ENCODE results near the gene GSTA4.
A peak's percentile ranks its signal among the peaks of the same experiment; 100 is the strongest.
"Not testable (repeated sequence)": the region's sequence is repeated elsewhere in the genome, so short reads cannot be mapped to it uniquely, and the experiment has no call there.

The GSTA4 gene

DNA sequence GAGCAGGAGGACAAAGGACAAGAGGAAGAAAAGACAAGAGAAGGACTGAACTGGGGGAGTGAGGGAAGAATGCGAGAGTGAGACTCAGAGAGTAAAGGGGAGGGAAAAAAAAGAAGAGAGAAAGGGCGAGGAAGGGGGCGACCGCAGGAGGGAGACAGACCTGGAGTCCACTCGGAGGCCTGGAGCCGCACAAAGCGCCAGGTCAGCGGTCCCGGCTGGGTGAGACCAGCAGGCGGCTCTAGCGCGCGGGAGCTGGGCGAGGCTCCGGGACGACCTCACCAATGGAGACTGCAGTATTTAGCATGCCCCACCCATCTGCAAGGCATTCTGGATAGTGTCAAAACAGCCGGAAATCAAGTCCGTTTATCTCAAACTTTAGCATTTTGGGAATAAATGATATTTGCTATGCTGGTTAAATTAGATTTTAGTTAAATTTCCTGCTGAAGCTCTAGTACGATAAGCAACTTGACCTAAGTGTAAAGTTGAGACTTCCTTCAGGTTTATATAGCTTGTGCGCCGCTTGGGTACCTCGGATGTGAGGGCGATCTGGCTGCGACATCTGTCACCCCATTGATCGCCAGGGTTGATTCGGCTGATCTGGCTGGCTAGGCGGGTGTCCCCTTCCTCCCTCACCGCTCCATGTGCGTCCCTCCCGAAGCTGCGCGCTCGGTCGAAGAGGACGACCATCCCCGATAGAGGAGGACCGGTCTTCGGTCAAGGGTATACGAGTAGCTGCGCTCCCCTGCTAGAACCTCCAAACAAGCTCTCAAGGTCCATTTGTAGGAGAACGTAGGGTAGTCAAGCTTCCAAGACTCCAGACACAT lies at the start of gene GSTA4:
GSTA4 (minus strand) TSS at position 196 of the 824 bp plus-strand sequence. CDS start 1,041 bp downstream, outside the sequence.
- peak within 1 kb of the TSS; percentile 42 for H2AFZ ChIP-seq (ENCODE audit: low read depth, low read length)
- H3K4me3 ChIP-seq (ENCODE audit: low read length), result peak within 1 kb of the TSS; percentile 86
- not testable (repeated sequence) for H3K4me1 ChIP-seq (ENCODE audit: insufficient read depth, low read length); H3K27me3 ChIP-seq (ENCODE audit: insufficient read depth, low read length); H3K9me3 ChIP-seq (ENCODE audit: low read length); H3K36me3 ChIP-seq (ENCODE audit: insufficient read depth, low read length)

DNA sequence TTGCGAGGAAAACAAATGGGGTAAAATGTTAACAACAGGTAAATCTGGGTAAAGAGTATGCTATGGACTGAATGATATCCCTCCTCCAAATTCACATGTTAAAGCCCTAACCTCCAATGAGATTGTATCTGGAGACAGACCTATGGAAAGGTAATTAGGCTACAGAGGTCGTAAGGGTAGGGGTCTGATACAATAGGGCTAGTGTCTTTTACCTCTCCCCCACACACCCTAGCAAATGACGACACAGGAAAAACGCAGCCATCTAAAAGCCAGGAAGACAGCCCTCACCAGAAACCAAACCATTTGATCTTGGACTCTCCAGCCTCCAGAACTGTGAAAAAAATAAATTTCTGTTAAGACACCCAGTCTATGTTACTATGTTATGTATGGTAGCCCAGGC lies 49.5 kb upstream of the GSTA4 start:
- H3K9me3 ChIP-seq (ENCODE audit: low read length), result no peaks in the 10 kb centered on the region
- no peak overlapping the region for H3K4me3 ChIP-seq (ENCODE audit: low read length)
- no peak overlapping the region for H2AFZ ChIP-seq (ENCODE audit: low read depth, low read length)
- H3K27me3 ChIP-seq (ENCODE audit: insufficient read depth, low read length), result no peaks in the 10 kb centered on the region
- peaks cover 22% of the 10 kb centered on the region for H3K36me3 ChIP-seq (ENCODE audit: insufficient read depth, low read length)
- H3K4me1 ChIP-seq (ENCODE audit: insufficient read depth, low read length), result peaks cover 20% of the 10 kb centered on the region

- Histone ChIP-seq H3K4me1 (ENCODE audit: insufficient read depth, low read length) (peaks cover 16% of the 10 kb centered on the region), H3K4me3 (ENCODE audit: low read length) (no peak overlapping the region), H3K9me3 (ENCODE audit: low read length) (no peaks in the 10 kb centered on the region), H2AFZ (ENCODE audit: low read depth, low read length) (no peak overlapping the region), H3K27me3 (ENCODE audit: insufficient read depth, low read length) (no peaks in the 10 kb centered on the region), H3K36me3 (ENCODE audit: insufficient read depth, low read length) (peaks cover 27% of the 10 kb centered on the region)
These were observed 49.0 kb upstream of the GSTA4 start for GRCh38 chr6:53044071-53044470.

DNA sequence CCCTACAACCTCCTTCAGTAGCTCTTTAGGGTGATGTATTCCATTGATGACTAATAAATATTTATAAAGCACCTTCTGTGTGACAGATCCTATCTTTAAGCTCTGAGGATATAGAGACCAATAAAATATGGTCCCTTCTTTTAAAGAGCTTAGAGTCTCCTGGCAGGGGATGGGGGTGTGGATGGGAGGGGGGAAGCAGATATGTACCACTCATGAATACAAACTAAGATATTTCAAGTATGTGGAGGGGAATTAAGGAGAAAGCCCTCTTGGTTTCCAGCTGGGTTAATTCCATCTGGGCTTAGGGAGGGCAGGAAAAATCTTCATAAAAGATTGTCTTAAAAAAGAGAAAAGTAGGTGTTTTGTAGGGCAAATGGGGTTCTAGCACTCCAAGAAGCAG lies 48.5 kb upstream of the GSTA4 start:
- Histone ChIP-seq H3K27me3 (ENCODE audit: insufficient read depth, low read length) (no peaks in the 10 kb centered on the region), H3K9me3 (ENCODE audit: low read length) (no peaks in the 10 kb centered on the region), H3K36me3 (ENCODE audit: insufficient read depth, low read length) (peaks cover 27% of the 10 kb centered on the region), H2AFZ (ENCODE audit: low read depth, low read length) (no peak overlapping the region), H3K4me3 (ENCODE audit: low read length) (no peak overlapping the region), H3K4me1 (ENCODE audit: insufficient read depth, low read length) (peaks cover 13% of the 10 kb centered on the region)

GRCh38 chr6:53042112-53042511 lies 47.0 kb upstream of the GSTA4 start:
- H3K4me3 ChIP-seq (ENCODE audit: low read length), result no peak overlapping the region
- no peaks in the 10 kb centered on the region for H3K9me3 ChIP-seq (ENCODE audit: low read length)
- H3K36me3 ChIP-seq (ENCODE audit: insufficient read depth, low read length), result peaks cover 30% of the 10 kb centered on the region
- no peaks in the 10 kb centered on the region for H3K27me3 ChIP-seq (ENCODE audit: insufficient read depth, low read length)
- H2AFZ ChIP-seq (ENCODE audit: low read depth, low read length), result no peak overlapping the region
- H3K4me1 ChIP-seq (ENCODE audit: insufficient read depth, low read length), result peaks cover 13% of the 10 kb centered on the region

GRCh38 chr6:53041356-53041755 lies 46.3 kb upstream of the GSTA4 start:
- peaks cover 13% of the 10 kb centered on the region for H3K4me1 ChIP-seq (ENCODE audit: insufficient read depth, low read length)
- H3K36me3 ChIP-seq (ENCODE audit: insufficient read depth, low read length), result peaks cover 32% of the 10 kb centered on the region
- no peaks in the 10 kb centered on the region for H3K27me3 ChIP-seq (ENCODE audit: insufficient read depth, low read length)
- no peak overlapping the region for H3K4me3 ChIP-seq (ENCODE audit: low read length)
- no peaks in the 10 kb centered on the region for H3K9me3 ChIP-seq (ENCODE audit: low read length)
- no peak overlapping the region for H2AFZ ChIP-seq (ENCODE audit: low read depth, low read length)

- no peak overlapping the region for H3K4me3 ChIP-seq (ENCODE audit: low read length)
- no peak overlapping the region for H2AFZ ChIP-seq (ENCODE audit: low read depth, low read length)
- no peaks in the 10 kb centered on the region for H3K27me3 ChIP-seq (ENCODE audit: insufficient read depth, low read length)
- H3K4me1 ChIP-seq (ENCODE audit: insufficient read depth, low read length), result peaks cover 4% of the 10 kb centered on the region
- H3K9me3 ChIP-seq (ENCODE audit: low read length), result no peaks in the 10 kb centered on the region
- peaks cover 51% of the 10 kb centered on the region for H3K36me3 ChIP-seq (ENCODE audit: insufficient read depth, low read length)
These were observed 43.5 kb upstream of the GSTA4 start for GRCh38 chr6:53038596-53038995.

DNA sequence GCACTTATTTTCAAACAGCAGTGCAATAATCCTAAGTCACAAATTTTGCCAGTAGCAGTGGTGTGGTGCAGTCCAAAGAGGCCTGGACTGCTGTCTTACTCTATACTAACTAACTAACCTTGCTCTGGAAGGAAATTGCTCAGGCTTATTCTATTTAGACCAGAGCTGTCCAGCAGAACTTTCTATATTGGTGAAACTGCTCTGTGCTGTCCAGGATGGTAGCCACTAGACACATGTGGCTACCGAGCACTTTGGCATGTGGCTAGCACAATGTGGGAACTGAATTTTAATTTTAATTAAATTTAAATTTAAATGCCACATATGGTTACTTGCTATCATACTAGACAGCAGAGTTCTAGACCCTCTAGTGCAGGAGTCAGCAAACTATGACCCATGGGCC lies 43.1 kb upstream of the GSTA4 start:
- Histone ChIP-seq H3K4me3 (ENCODE audit: low read length) (no peak overlapping the region), H3K9me3 (ENCODE audit: low read length) (no peaks in the 10 kb centered on the region), H3K27me3 (ENCODE audit: insufficient read depth, low read length) (no peaks in the 10 kb centered on the region), H3K4me1 (ENCODE audit: insufficient read depth, low read length) (no peaks in the 10 kb centered on the region), H2AFZ (ENCODE audit: low read depth, low read length) (no peak overlapping the region), H3K36me3 (ENCODE audit: insufficient read depth, low read length) (peaks cover 54% of the 10 kb centered on the region)

DNA sequence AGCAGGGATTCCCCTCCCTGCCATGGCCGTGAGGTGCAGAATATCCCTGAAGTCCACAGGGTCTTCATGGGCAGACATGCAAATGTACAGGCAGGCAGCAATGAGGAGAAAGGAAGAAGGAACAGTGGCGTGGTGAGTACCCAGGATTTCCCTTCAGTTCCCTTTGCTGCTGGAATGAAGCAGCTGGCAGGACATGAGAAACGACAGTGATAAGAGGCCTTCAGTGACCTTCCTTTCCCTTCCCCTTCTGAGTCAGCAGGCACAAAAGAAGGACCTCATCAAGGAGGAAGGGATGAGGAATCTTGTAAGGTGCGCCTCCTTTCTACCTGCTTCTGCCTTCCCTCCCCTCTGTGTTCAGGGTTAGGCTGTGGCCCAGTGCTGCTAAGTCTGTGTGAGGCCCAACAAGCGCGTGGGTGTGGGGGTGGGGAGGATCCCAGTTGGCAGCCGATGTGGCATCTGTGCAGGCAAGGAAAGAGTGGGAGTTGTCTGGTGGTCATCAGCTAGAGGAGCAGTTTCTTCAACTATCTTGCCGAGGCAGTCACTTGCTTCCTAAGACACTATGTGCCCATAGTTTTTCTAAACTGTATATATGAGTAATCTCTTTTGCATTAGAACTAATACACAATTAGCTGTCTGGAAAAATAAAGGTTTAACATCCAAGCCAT lies 40.6 kb upstream of the GSTA4 start:
- H2AFZ ChIP-seq (ENCODE audit: low read depth, low read length), result no peak overlapping the region
- no peaks in the 10 kb centered on the region for H3K27me3 ChIP-seq (ENCODE audit: insufficient read depth, low read length)
- peaks cover 56% of the 10 kb centered on the region for H3K36me3 ChIP-seq (ENCODE audit: insufficient read depth, low read length)
- H3K9me3 ChIP-seq (ENCODE audit: low read length), result no peaks in the 10 kb centered on the region
- no peaks in the 10 kb centered on the region for H3K4me1 ChIP-seq (ENCODE audit: insufficient read depth, low read length)
- no peak overlapping the region for H3K4me3 ChIP-seq (ENCODE audit: low read length)

DNA sequence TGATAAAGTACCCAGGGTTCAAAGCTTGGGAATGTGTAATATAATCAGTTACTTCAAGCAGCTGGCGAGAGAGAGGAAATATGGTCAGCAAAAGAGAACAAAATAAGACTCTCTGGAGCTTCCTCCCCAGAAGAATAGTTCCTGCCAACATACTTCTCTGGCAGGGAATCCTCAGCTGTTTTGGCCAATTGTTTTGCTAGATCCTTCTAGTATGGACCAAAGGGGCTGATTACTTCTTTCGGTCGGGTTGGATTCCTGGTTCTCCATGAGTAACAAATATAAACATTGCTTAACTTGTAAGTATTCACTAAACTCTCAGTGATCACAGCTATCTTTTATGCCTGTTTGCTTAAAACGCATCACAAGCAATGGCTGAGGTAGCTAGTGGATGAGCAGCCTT lies 38.7 kb upstream of the GSTA4 start:
- H2AFZ ChIP-seq (ENCODE audit: low read depth, low read length), result no peak overlapping the region
- H3K9me3 ChIP-seq (ENCODE audit: low read length), result no peaks in the 10 kb centered on the region
- no peak overlapping the region for H3K4me3 ChIP-seq (ENCODE audit: low read length)
- peaks cover 50% of the 10 kb centered on the region for H3K36me3 ChIP-seq (ENCODE audit: insufficient read depth, low read length)
- H3K27me3 ChIP-seq (ENCODE audit: insufficient read depth, low read length), result no peaks in the 10 kb centered on the region
- no peaks in the 10 kb centered on the region for H3K4me1 ChIP-seq (ENCODE audit: insufficient read depth, low read length)

DNA sequence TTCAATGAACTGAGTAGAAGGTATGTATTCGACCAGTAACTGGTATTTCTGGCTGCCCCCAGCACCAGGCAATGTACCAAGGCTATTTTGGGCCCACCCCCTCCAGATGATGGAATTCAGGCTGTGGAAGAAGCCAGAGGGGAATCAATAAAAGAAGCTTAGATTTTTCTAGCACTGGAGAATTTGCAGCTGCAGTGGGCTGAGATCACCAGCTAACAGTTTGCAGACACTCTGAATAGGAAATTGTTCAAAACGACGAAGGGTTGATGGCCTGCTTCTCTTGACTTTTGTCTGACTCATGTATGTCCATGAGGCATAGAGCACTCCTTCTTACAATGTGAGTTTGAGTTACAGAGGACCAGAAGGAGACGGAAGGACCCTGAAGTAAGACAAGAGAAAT lies 37.8 kb upstream of the GSTA4 start:
- Histone ChIP-seq H3K27me3 (ENCODE audit: insufficient read depth, low read length) (no peaks in the 10 kb centered on the region), H3K4me3 (ENCODE audit: low read length) (no peak overlapping the region), H3K4me1 (ENCODE audit: insufficient read depth, low read length) (no peaks in the 10 kb centered on the region), H3K36me3 (ENCODE audit: insufficient read depth, low read length) (peaks cover 58% of the 10 kb centered on the region), H3K9me3 (ENCODE audit: low read length) (no peaks in the 10 kb centered on the region), H2AFZ (ENCODE audit: low read depth, low read length) (no peak overlapping the region)

GRCh38 chr6:53031281-53031680 lies 36.2 kb upstream of the GSTA4 start:
- H3K9me3 ChIP-seq (ENCODE audit: low read length), result no peaks in the 10 kb centered on the region
- no peak overlapping the region for H2AFZ ChIP-seq (ENCODE audit: low read depth, low read length)
- H3K27me3 ChIP-seq (ENCODE audit: insufficient read depth, low read length), result no peaks in the 10 kb centered on the region
- no peak overlapping the region for H3K4me3 ChIP-seq (ENCODE audit: low read length)
- peaks cover 65% of the 10 kb centered on the region for H3K36me3 ChIP-seq (ENCODE audit: insufficient read depth, low read length)
- H3K4me1 ChIP-seq (ENCODE audit: insufficient read depth, low read length), result no peaks in the 10 kb centered on the region

DNA sequence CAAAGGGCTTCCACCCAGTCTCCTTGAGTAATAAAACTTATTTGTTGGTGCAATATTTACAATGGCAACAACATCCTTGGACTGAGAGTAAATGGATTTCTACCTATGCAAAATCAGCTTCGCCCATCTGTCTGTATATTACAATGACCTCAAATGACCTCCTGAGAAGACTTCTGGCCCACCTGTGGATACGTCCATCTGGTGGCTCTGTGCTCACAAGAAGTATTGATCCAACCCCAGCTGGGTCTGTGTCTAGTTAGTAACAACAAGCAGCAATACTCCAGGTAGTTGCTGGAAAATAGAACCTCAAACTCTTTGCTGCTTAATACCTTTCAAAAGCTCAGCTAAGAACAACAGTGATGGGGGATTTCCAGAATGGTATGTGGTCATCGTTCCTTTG lies 34.7 kb upstream of the GSTA4 start:
- H3K27me3 ChIP-seq (ENCODE audit: insufficient read depth, low read length), result no peaks in the 10 kb centered on the region
- H2AFZ ChIP-seq (ENCODE audit: low read depth, low read length), result no peak overlapping the region
- no peaks in the 10 kb centered on the region for H3K4me1 ChIP-seq (ENCODE audit: insufficient read depth, low read length)
- no peaks in the 10 kb centered on the region for H3K9me3 ChIP-seq (ENCODE audit: low read length)
- H3K4me3 ChIP-seq (ENCODE audit: low read length), result no peak overlapping the region
- peaks cover 55% of the 10 kb centered on the region for H3K36me3 ChIP-seq (ENCODE audit: insufficient read depth, low read length)
